H1 (cell line): ENCODE data around the gene MGST2. TPM values are rescaled to one million over a fixed set of nuclear protein-coding genes. Genes with fewer than 3 reads are reported as not detected.

ENCODE experiments used
- CTCF ChIA-PET: fragments of 300-600 bp; sonication (Branson Sonifier 250); formaldehyde crosslinking; loops from one replicate; lab custom pipeline; 2021; ENCODE audit not compliant: partially characterized antibody; lab: Charles Lee
- POLR2A ChIA-PET: fragments of 300-600 bp; sonication (Branson Sonifier 250); formaldehyde crosslinking; loops from one replicate; lab custom pipeline; 2021; ENCODE audit warnings: inconsistent platforms; ENCODE audit not compliant: partially characterized antibody; lab: Charles Lee
- DNase-seq, 2 experiments: peaks; one replicate each; pipeline versions ENCODE4 v3.0.0 to v3.0.0-alpha.2; 2010 to 2022; ENCODE audit warnings: low spot score in 2 of 2, low read depth in 1 of 2, mixed read lengths in 1 of 2
- FAIRE-seq: peaks from 2 replicates; lab custom pipeline; 2011; peaks lifted over from hg19 to GRCh38; lab: Jason Lieb, UNC
- H2AFZ ChIP-seq: 2 replicates; pipeline ENCODE4 v1.8.1; 2012; ENCODE audit warnings: low read length, inconsistent platforms
- H2AK5ac ChIP-seq: 2 replicates; pipeline ENCODE4 v1.6.1; 2013; ENCODE audit warnings: low read depth, low read length
- H2BK120ac ChIP-seq: replicated peaks from 2 replicates; pipeline ENCODE3; 2013; ENCODE audit warnings: low read depth, low read length, inconsistent platforms
- H2BK12ac ChIP-seq: 2 replicates; pipeline ENCODE4 v1.6.1; 2013; ENCODE audit warnings: low read depth, low read length
- H2BK15ac ChIP-seq: 2 replicates; pipeline ENCODE4 v1.6.1; 2013; ENCODE audit warnings: low read length
- H2BK20ac ChIP-seq: 2 replicates; pipeline ENCODE4 v1.6.1; 2013; ENCODE audit warnings: low read length
- H2BK5ac ChIP-seq: 2 replicates; pipeline ENCODE4 v1.6.1; 2013; ENCODE audit warnings: low read depth, low read length
- H3K14ac ChIP-seq: 2 replicates; pipeline ENCODE4 v1.6.1; 2013; ENCODE audit warnings: inconsistent platforms; ENCODE audit not compliant: insufficient read length
- H3K18ac ChIP-seq: 2 replicates; pipeline ENCODE4 v1.6.1; 2013; ENCODE audit warnings: low read length; ENCODE audit errors: extremely low read depth
- H3K23ac ChIP-seq: 2 replicates; pipeline ENCODE4 v1.6.1; 2013; ENCODE audit warnings: inconsistent platforms; ENCODE audit not compliant: insufficient read length
- H3K23me2 ChIP-seq: 2 replicates; pipeline ENCODE4 v1.6.1; 2013; ENCODE audit warnings: low read depth, low read length
- H3K27ac ChIP-seq: 2 replicates; pipeline ENCODE4 v1.6.1; 2011; ENCODE audit warnings: low read depth, low read length, inconsistent platforms
- H3K27me3 ChIP-seq, 4 experiments: replicated peaks in 1 of 4; 1 replicate in 1 of 4; 2 replicates in 3 of 4; pipeline versions ENCODE4 v1.6.1 to v1.8.1; 2011 to 2013; ENCODE audit warnings: low read length in 3 of 4, mild to moderate bottlenecking in 3 of 4, inconsistent platforms in 2 of 4, mixed read lengths in 2 of 4, moderate library complexity in 1 of 4; ENCODE audit not compliant: control insufficient read depth in 3 of 4, insufficient read depth in 3 of 4; ENCODE audit errors: extremely low read depth in 1 of 4
- H3K36me3 ChIP-seq, 4 experiments: 2 replicates each; pipeline versions ENCODE4 v1.6.1 to v1.8.1; 2011 to 2013; ENCODE audit warnings: mild to moderate bottlenecking in 4 of 4, low read length in 3 of 4, moderate library complexity in 2 of 4, control low read depth in 1 of 4, inconsistent platforms in 1 of 4; ENCODE audit not compliant: insufficient read depth in 4 of 4, control insufficient read depth in 2 of 4
- H3K4ac ChIP-seq: replicated peaks from 2 replicates; pipeline ENCODE3; 2013; ENCODE audit warnings: low read length, low read depth, mixed read lengths, inconsistent platforms; ENCODE audit not compliant: insufficient read length
- H3K4me1 ChIP-seq, 4 experiments: replicated peaks in 1 of 4; 1 replicate in 1 of 4; 2 replicates in 3 of 4; pipeline versions ENCODE4 v1.6.1 to v1.8.1; 2011 to 2013; ENCODE audit warnings: low read length in 3 of 4, inconsistent platforms in 2 of 4, mixed read lengths in 1 of 4; ENCODE audit not compliant: insufficient read depth in 4 of 4, control insufficient read depth in 3 of 4
- H3K4me2 ChIP-seq, 2 experiments: 2 replicates each; pipeline versions ENCODE4 v1.6.1 to v1.8.1; 2011 to 2013; ENCODE audit warnings: low read depth in 2 of 2, low read length in 2 of 2, control low read depth in 1 of 2, inconsistent platforms in 1 of 2, mild to moderate bottlenecking in 1 of 2; ENCODE audit not compliant: insufficient read depth in 1 of 2
- H3K4me3 ChIP-seq, 4 experiments: fragments of 200-600, 300-600 bp in 1 of 4; sonication (generic), shearing (Covaris generic), sonication (Bioruptor Twin) in 1 of 4; 2 replicates each; pipeline versions ENCODE4 v1.5.1 to v1.8.1; 2011 to 2016; ENCODE audit warnings: low read length in 4 of 4, low read depth in 3 of 4, control low read depth in 2 of 4, inconsistent platforms in 2 of 4, mild to moderate bottlenecking in 2 of 4, mixed read lengths in 1 of 4, moderate library complexity in 1 of 4; ENCODE audit not compliant: insufficient read depth in 2 of 4; ENCODE audit errors: extremely low read depth in 1 of 4
- H3K56ac ChIP-seq: replicated peaks from 2 replicates; pipeline ENCODE3; 2013; ENCODE audit warnings: low read depth, mild to moderate bottlenecking, mixed read lengths, low read length, inconsistent platforms; ENCODE audit not compliant: insufficient read length
- H3K79me1 ChIP-seq: 2 replicates; pipeline ENCODE4 v1.6.1; 2013; ENCODE audit warnings: low read depth, low read length, control low read depth
- H3K79me2 ChIP-seq, 2 experiments: 2 replicates each; pipeline versions ENCODE4 v1.6.1 to v1.8.1; 2012 to 2013; ENCODE audit warnings: low read length in 2 of 2, mild to moderate bottlenecking in 2 of 2, inconsistent platforms in 1 of 2; ENCODE audit not compliant: insufficient read depth in 2 of 2, control insufficient read depth in 1 of 2
- H3K9ac ChIP-seq, 4 experiments: replicated peaks in 1 of 4; 1 replicate in 1 of 4; 2 replicates in 3 of 4; pipeline versions ENCODE4 v1.6.1 to v1.8.1; 2011 to 2013; ENCODE audit warnings: low read depth in 3 of 4, low read length in 3 of 4, control low read depth in 2 of 4, mild to moderate bottlenecking in 2 of 4, moderate library complexity in 2 of 4, inconsistent platforms in 1 of 4; ENCODE audit errors: extremely low read depth in 1 of 4
- H3K9me3 ChIP-seq, 2 experiments: 2 replicates each; pipeline versions ENCODE4 v1.6.1 to v1.8.1; 2012 to 2013; ENCODE audit warnings: mild to moderate bottlenecking in 2 of 2, moderate library complexity in 2 of 2, control low read depth in 1 of 2, inconsistent platforms in 1 of 2, low read depth in 1 of 2, low read length in 1 of 2, mixed read lengths in 1 of 2; ENCODE audit not compliant: insufficient read depth in 2 of 2
- H4K20me1 ChIP-seq, 2 experiments: replicated peaks in 1 of 2; 2 replicates each; pipeline versions ENCODE3 to v1.8.1; 2011 to 2013; ENCODE audit warnings: inconsistent platforms in 2 of 2, low read length in 2 of 2, mild to moderate bottlenecking in 1 of 2; ENCODE audit not compliant: insufficient read depth in 2 of 2, control insufficient read depth in 1 of 2
- H4K5ac ChIP-seq: 2 replicates; pipeline ENCODE4 v1.6.1; 2013; ENCODE audit warnings: low read length, low read depth, mixed read lengths, inconsistent platforms; ENCODE audit not compliant: insufficient read length
- H4K8ac ChIP-seq: 2 replicates; pipeline ENCODE4 v1.8.0; 2013; ENCODE audit warnings: mild to moderate bottlenecking, moderate library complexity, low read length, inconsistent platforms; ENCODE audit not compliant: insufficient read depth; ENCODE audit errors: extremely low read depth
- H4K91ac ChIP-seq: replicated peaks from 2 replicates; pipeline ENCODE3; 2013; ENCODE audit warnings: low read length, mixed read lengths, inconsistent platforms; ENCODE audit not compliant: insufficient read length
- EP300 ChIP-seq, 2 experiments: IDR thresholded peaks; 1 replicate in 1 of 2; 2 replicates in 1 of 2; pipeline ENCODE4 v1.6.1; 2011 to 2012; ENCODE audit warnings: low read depth in 2 of 2, low read length in 2 of 2, mild to moderate bottlenecking in 2 of 2, borderline replicate concordance in 1 of 2, inconsistent platforms in 1 of 2, moderate library complexity in 1 of 2
- WGBS, 2 experiments: shearing (Covaris generic) in 1 of 2; methylation state at CpG; one replicate each; pipeline versions ENCODE4 v1.1.6 to v1.1.7; 2013 to 2015; ENCODE audit warnings: low lambda C conversion rate in 2 of 2, mixed read lengths in 2 of 2, inconsistent platforms in 1 of 2, low coverage in 1 of 2, missing lambda C conversion rate in 1 of 2; ENCODE audit not compliant: insufficient replicate concordance in 2 of 2, insufficient coverage in 1 of 2, insufficient read length in 1 of 2; ENCODE audit errors: extremely low coverage in 1 of 2, missing lambda C conversion rate in 1 of 2; 5-methylcytosine and 5-hydroxymethylcytosine counted together
- polyA plus RNA-seq, 7 experiments: library from polyadenylated mRNA; depleted of rRNA in 3 of 7; stranded (reverse) in 5 of 7; unstranded in 2 of 7; fragments of >200 nt in 5 of 7; fragments of 200-250 nt in 2 of 7; gene quantifications; 1 replicate in 5 of 7; 2 replicates in 1 of 7; 4 replicates in 1 of 7; pipeline versions ENCODE4 v1.2.1 to v1.2.3, GENCODE V29; 2011 to 2013; ENCODE audit warnings: missing spikeins in 2 of 7, mixed read lengths in 2 of 7
- total RNA-seq: library from RNA; stranded (reverse); fragmentation: NEBNext Ultra II Directional; extraction: Animal tissue kit (Norgen Biotek cat#: 25700); gene quantifications from 2 replicates; pipeline ENCODE4 v1.2.1, GENCODE V29; 2021

Gene MGST2
- total and polyA plus RNA-seq, 2 of the 8 experiments (the other 6 are each of a cell fraction or from before 2014, with no cell fraction given) = 8.0 to 13.6 TPM

DNA sequence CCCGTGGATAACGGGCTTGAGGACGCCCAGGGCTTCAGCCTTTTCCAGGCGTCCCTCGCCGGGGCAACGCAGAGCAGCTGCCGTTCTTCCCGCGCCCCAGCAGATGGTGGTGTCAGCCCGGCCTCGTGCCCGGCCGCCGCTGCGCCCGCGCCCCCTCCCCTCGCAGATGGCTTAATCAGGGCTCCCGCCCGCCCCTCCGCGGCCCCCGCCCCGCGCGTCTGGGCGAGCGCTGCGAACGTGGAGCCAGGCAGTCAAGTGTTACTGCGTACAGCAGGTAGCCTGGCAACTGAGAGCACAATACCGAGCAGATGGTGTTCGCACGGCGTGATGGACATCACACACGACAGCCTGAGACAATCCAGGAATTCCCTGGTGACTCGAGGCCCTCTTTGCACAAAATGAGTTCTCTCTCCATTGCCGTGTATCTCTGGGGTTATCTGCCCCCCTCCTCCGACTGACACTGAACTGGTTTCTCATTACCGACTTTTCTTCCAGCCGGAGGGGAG, 69.3 kb downstream of the MGST2 start:
- Histone ChIP-seq H4K5ac (no peak overlapping the region), H3K23ac (no peak overlapping the region), H4K8ac (peak overlapping the region; percentile 75; the same call in 1 of the 2 replicates), H3K79me2 (no peaks in the 10 kb centered on the region), H3K14ac (no peak overlapping the region), H3K36me3 (no peaks in the 10 kb centered on the region), H4K20me1 (no peaks in the 10 kb centered on the region), H2BK12ac (peak overlapping the region; percentile 87; the same call in 1 of the 2 replicates), H3K4me3 (peak overlapping the region; percentile 58 to 72 (median 66)), H3K9ac (peak overlapping the region in 2 of 4 experiments; percentile 9 to 86; a peak in 2 of 7 replicates), H3K9me3 (no peaks in the 10 kb centered on the region), H3K4me2 (peak overlapping the region; percentile 95 to 96), H3K56ac (no peak overlapping the region), H3K27me3 (peaks cover 7 to 22% (median 19%) of the 10 kb centered on the region in 4 experiments), H3K4ac (peak overlapping the region; percentile 84), H3K79me1 (no peaks in the 10 kb centered on the region), H2BK15ac (peak overlapping the region; percentile 97; the same call in 1 of the 2 replicates), H2AK5ac (peak overlapping the region; percentile 75; the same call in 1 of the 2 replicates), H4K91ac (peak overlapping the region; percentile 97), H3K23me2 (peaks cover 10% of the 10 kb centered on the region), H2BK120ac (no peak overlapping the region), H3K18ac (peak overlapping the region; percentile 99), H3K4me1 (peaks cover 3 to 9% (median 6%) of the 10 kb centered on the region in 4 experiments; a peak in 4 of 7 replicates), H2BK20ac (peak overlapping the region; percentile 90), H3K27ac (no peak overlapping the region), H2BK5ac (no peak overlapping the region), H2AFZ (peak overlapping the region; percentile 89; the same call in 1 of the 2 replicates)
- no peak for FAIRE-seq
- ChIA-PET CTCF (interaction anchor here (0.7 to 2.4 kb wide), 21 partner anchors 12 to 517 kb away, joined by 3 to 9 read pairs (median 4); no protein-coding TSS in a partner anchor), POLR2A (interaction anchor here (1.0 kb wide), 2 partner anchors 312 to 416 kb away, joined by 3 to 4 read pairs; no protein-coding TSS in a partner anchor)
- WGBS, 2 experiments = 2% methylated on average over 30 of the region's 42 CpGs; no CpG with 5 or more reads in 1 of the 2 experiments
- DNase-seq = peak; percentile 54 to 89
- TF ChIP-seq EP300 (IDR thresholded peaks at IDR 0.05; ENCODE audit: borderline replicate concordance in 1 of 2, low read depth in 2 of 2, low read length in 2 of 2) = 0 out of 3 replicates have a peak, but pooled peaks of 1 of the 2 experiments have one; percentile 50
